D721Med (cell line): ENCODE measurements around the gene SAFB.
"Not testable (repeated sequence)": the region's sequence is repeated elsewhere in the genome, so short reads cannot be mapped to it uniquely, and the experiment has no call there.

ENCODE experiments used
- DNase-seq: peaks from one replicate; pipeline ENCODE4 v3.0.0; 2011; ENCODE audit warnings: low spot score; ENCODE audit not compliant: insufficient read length
- FAIRE-seq: peaks from 2 replicates; lab custom pipeline; 2011; peaks lifted over from hg19 to GRCh38; lab: Jason Lieb, UNC
- CTCF ChIP-seq: IDR thresholded peaks from 2 replicates; pipeline ENCODE4 v1.5.1; 2012; ENCODE audit warnings: mild to moderate bottlenecking, control low read depth; ENCODE audit not compliant: insufficient read depth; ENCODE audit errors: missing control alignments

The SAFB gene

GRCh38 chr19:5683177-5683886 is 60.4 kb downstream of the SAFB start:
- no peak for TF ChIP-seq CTCF
- FAIRE-seq = no peak
- DNase-seq = no peak

GRCh38 chr19:5684694-5685430 is 62.0 kb downstream of the SAFB start:
- DNase-seq (no peak), FAIRE-seq (no peak)
- TF ChIP-seq CTCF = no peak

DNA sequence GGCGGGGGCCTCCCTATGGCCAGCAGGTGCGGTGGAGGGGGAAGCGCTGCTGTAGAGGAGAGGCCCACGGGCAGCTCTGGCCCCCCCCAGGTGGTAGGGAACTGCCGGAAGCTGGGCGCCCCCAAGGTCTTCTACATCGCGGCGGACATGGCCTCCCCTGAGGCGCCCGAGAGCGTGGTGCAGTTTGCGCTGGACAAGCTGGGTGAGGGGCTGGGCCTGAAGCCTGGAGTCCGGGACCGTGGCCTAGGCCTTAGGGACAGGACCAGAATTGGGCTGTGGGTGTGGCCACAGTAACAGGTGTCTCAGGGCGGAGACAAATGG is 63.4 kb downstream of the SAFB start:
- FAIRE-seq (no peak), DNase-seq (no peak)
- no peak for TF ChIP-seq CTCF

GRCh38 chr19:5686647-5687359 is 63.9 kb downstream of the SAFB start:
- FAIRE-seq = no peak
- peak; percentile 91 for DNase-seq
- TF ChIP-seq CTCF = peak; percentile 59

DNA sequence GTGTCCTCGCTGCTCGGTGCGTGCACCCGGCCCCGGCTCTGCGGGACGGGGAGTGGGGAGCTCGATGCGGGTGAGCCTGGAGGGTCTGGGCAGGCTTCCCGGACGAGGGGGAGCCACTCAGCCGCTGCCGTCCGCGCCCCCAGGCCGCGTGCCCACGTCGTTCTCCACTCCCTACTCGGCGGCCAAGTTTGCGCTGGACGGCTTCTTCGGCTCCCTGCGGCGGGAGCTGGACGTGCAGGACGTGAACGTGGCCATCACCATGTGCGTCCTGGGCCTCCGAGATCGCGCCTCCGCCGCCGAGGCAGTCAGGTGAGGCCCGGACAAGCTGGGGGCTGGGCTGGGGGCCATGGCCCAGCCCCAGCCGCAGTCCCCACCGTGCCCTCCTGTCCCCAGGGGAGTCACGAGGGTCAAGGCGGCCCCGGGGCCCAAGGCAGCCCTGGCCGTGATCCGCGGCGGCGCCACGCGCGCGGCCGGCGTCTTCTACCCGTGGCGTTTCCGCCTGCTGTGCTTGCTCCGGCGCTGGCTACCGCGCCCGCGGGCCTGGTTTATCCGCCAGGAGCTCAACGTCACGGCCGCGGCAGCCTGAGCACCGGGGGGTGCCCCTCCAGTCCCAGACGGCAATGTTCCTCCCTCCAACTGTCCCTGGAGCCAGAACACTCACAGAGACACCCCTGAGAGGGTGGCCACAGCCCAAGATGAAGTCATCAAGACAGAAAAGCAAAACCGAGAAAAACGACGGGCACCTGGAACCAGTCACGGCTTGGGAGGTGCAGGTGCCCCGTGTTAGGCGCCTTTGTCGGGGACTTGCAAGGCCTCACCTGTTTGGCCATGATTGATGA is 64.7 kb downstream of the SAFB start:
- DNase-seq = no peak
- FAIRE-seq = no peak
- no peak for TF ChIP-seq CTCF

GRCh38 chr19:5688262-5688881 is 65.5 kb downstream of the SAFB start:
- not testable (repeated sequence) for FAIRE-seq, DNase-seq
